A549 (cell line): Measurements from ENCODE around the gene TRAF1.

ENCODE experiments used
- CTCF ChIP-seq: fragments of >200 bp; sonication (Bioruptor Twin); formaldehyde crosslinking; IDR thresholded peaks from 3 replicates; pipeline ENCODE4 v1.5.1; 2016
- HEYL ChIP-seq: fragments of 250-450 bp; sonication (Bioruptor Pico); IDR thresholded peaks from 2 replicates; pipeline ENCODE4 v1.8.0; 2021; ENCODE audit warnings: mild to moderate bottlenecking, moderate library complexity
- MYC ChIP-seq: IDR thresholded peaks from 2 replicates; pipeline ENCODE4 v1.6.1; 2012; ENCODE audit warnings: mild to moderate bottlenecking, inconsistent platforms, low read length, improper control_type of control experiment, borderline replicate concordance
- PBX3 ChIP-seq: IDR thresholded peaks from 2 replicates; pipeline ENCODE4 v1.6.1; 2012
- POLR2A ChIP-seq: IDR thresholded peaks from 2 replicates; pipeline ENCODE4 v1.6.1; 2012; ENCODE audit warnings: mild to moderate bottlenecking, low read length
- RCOR1 ChIP-seq: fragments of 150-350 bp; IDR thresholded peaks from 2 replicates; pipeline ENCODE4 v1.6.1; 2014; ENCODE audit warnings: antibody characterized with exemption, low read length, low read depth

- no peak for TF ChIP-seq POLR2A
- no peak for TF ChIP-seq MYC
- no peak for TF ChIP-seq RCOR1
- TF ChIP-seq HEYL (CRISPR knock-in tag) = no peak
- TF ChIP-seq CTCF = no peak
- TF ChIP-seq PBX3 = no peak
These were observed 35.3 kb upstream of the TRAF1 start for GRCh38 chr9:120961936-120962335.
